Activated CD4-positive, alpha-beta T cell treated with anti-CD3 and anti-CD28 coated beads, Interleukin-2, amount 50 U/mL, for 24 hours (primary cell): ENCODE measurements around the gene PIP4K2C.
"Not testable (repeated sequence)": the region's sequence is repeated elsewhere in the genome, so short reads cannot be mapped to it uniquely, and the experiment has no call there.

ENCODE experiments used
- DNase-seq, 2 donors: peaks; one replicate each; pipeline ENCODE4 v3.0.0-alpha.2; 2020; ENCODE audit warnings: low read depth in 1 of 2, low spot score in 1 of 2

The PIP4K2C gene

GRCh38 chr12:57584050-57584449 lies 6.9 kb upstream of the PIP4K2C start:
- DNase-seq = no peak

- DNase-seq = no peak
Observed at GRCh38 chr12:57584690-57585089, 6.3 kb upstream of the PIP4K2C start.

DNA sequence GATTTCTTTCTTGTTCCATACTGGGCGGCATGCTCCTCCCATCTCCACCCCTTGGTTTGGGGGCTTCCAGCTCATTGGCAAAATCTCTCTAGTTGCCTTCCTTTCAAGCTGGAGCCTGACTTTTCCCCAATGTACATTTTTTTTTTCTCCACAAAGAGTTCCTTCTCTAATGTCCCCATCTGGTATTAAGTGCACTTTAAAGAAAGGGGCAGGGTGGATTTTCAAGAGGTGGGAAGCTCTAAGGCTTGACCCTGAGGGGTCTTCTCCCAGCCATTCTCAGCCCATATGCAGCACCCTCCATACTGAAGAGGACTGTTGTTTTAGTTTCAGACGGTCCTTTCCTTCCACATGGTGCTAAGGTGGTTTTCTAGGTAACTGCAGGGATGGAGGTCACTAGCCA lies 5.8 kb upstream of the PIP4K2C start:
- DNase-seq = no peak

DNA sequence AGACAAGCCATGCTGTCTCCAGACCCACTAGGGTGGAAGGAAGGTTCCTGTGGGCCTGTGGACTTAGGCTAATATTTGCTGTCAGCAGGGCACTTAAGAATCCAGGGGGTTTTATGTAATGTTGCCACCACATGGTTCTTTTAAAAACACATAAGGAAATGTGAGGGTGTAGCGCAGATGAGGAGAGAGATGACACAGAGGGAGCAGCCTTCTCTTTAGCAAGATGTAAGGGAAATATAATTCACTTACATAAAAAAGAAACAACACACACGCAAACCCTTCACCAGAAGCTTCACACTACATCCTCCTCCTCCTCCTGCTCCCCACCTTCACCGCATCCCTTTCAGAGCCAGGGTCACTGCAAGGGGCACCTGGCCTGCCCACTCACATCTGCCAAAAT lies 4.9 kb upstream of the PIP4K2C start:
- no peak for DNase-seq

- DNase-seq = no peak
Observed at GRCh38 chr12:57586832-57587429, 4.1 kb upstream of the PIP4K2C start.

DNA sequence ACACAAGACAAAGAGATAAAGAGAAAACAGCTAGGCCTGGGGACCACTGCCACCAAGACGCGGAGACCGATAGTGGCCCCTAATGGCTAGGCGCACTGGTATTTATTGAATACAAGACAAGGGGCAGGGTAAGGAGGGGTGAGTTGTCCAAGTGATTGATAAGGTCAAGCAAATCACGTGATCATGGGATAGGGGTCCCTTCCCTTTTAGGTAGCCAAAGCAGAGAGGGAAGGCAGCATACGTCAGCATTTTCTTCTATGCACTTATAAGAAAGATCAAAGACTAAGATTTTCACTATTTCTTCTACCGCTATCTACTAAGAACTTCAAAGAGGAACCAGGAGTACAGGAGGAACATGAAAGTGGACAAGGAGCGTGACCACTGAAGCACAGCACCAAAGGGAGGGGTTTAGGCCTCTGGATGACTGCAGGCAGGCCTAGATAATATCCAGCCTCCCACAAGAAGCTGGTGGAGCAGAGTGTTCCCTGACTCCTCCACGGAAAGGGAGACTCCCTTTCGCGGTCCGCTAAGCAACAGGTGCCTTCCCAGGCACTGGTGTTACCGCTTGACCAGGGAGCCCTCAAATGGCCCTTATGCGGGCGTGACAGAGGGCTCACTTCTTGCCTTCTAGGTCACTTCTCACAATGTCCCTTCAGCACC lies 1.9 kb upstream of the PIP4K2C start:
- not testable (repeated sequence) for DNase-seq

DNA sequence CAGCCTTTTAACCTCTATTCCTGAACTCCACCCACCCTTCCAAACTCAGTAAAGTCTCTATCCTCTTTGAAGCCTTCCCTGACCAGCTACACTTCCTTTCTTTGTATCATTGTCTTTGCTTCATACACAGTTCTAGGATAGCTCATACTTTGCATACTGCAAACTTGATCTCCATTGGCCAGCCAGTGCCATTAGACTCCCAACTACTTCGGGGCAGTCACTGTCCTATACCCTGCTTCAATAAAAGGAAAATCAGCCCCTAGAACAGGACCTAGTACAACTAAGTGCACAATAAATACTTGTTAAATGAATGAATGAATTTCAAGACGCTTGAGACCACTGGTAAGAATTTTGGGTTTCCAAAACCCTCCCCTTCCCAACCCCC lies 521 bp upstream of the PIP4K2C start:
- DNase-seq = no peak

DNA sequence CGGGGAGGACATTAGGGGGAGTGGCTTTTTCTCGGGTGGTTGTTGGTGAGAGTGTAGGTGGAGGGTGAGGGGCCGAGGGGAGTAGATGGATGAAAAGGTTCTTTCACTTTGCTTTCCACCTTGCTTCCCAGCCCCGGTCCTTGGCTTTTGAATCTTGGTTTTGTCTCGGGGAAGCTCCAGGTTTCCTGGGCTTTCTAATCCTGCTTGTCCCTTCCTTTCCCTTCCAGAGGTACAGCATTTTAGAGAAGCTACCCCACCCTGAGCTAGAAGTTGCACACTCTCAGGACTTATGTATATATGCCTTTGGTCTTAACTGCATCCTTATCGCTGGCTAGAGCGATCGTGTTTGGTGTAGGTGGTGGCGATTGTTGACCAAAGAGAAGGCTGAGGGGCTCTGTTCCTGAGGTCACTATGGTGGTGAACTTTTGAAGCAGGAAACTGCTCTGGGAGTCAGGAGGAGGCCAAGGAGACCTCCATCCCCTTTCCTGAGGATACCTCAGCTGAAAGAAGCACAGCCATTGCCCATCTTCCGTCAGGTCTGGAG lies 862 bp downstream of the PIP4K2C start:
- no peak for DNase-seq

GRCh38 chr12:57592551-57593165 lies 1.7 kb downstream of the PIP4K2C start:
- DNase-seq = no peak

DNA sequence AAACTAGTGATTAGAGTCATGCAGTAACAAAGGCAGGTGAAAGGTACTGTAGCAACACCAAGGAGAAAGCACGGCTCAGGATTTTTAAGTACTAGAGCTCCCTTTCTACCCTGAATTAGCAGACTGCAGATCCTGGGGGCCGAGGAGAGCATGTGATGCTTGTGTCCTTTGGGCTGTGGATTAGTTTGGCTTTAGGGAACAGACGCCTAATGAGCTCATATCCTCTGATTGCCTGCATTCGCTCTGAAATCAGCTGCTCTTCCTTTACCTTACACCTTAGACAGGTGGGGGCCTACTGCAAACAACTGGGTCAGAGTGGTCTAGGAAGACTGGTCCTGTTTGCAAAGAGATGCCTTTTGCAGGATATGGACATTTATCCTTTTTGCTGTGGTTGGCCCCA lies 2.2 kb downstream of the PIP4K2C start:
- no peak for DNase-seq

DNA sequence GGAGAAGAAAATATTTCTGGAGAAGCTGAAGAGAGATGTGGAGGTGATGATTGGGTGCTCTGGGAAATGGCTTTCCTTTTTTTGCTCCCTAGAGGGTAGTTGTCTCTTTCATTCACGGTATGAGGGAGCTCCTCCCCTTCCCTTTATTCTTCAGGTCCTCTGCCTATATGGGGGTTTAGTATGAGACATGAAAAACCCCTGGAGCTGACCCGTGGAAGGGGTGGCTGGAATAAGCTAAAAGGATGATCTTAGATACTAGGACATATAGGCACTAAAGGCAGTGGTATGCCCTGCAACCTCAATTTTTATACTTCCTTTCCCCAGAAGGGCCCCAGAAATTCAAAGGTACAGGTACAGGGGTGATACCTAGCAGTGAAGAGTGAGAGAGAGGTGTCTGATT lies 9.4 kb downstream of the PIP4K2C start:
- DNase-seq = no peak

GRCh38 chr12:57602544-57602943 lies 11.6 kb downstream of the PIP4K2C start:
- DNase-seq = no peak

GRCh38 chr12:57603324-57603723 lies 12.3 kb downstream of the PIP4K2C start:
- no peak for DNase-seq

- DNase-seq = no peak
Observed at GRCh38 chr12:57603815-57604453, 12.9 kb downstream of the PIP4K2C start.

DNA sequence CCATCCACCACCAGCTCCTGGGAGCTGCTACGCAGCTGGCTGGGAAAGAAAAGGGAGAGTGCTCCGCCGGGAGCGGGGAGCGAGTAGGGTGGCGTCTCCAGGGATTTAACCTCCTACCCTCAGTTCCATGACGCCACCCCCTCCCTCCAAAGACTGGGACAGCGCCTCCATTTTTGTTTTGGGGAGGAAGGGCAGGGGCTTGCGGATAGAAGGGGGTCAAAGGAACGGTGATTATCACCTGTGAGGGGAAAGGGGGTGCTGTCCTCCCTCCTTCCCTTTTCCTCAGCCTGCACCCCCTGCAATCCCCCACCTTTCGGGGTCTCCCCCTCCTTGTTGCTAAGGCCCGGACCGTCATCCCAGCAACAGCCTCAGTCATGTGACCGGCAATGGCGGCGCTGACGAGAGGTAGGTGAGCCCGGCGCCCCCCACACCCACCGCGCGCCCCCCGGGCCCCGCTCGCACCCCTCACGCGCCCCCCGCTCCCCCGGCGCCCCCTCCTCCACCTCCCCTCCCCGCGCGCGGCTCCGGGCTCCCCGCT lies 13.5 kb downstream of the PIP4K2C start, which contains the start of gene DTX3:
DTX3 (plus strand) TSS at position 371 of the 538 bp plus-strand sequence. CDS start 1,694 bp downstream, outside the sequence.
- no peak for DNase-seq

GRCh38 chr12:57604992-57605810 lies 14.2 kb downstream of the PIP4K2C start:
- no peak for DNase-seq

DNA sequence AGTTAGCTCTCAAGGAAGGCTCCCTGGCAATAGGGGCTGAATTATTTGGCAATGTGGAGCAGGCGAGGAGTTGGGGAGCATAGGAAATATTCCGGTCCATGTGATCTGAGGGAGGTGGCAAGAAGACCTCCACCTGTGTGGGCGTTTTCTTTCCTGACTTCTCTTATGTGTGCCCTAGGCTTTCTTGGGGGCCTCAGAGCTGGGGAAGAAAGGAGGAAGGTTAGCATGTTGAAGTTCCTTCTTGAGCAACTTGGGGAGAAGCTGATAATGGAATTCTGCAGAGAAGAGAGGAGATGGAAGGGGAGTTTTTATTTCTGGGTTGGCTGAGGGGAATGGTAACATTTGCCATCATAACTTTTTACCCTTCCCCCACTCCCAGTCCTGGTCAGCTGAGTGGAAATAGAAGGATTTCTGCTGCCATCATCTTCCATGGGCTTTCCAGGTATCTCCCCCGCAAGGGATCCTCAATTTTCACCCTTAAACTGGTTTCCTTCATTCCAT lies 14.9 kb downstream of the PIP4K2C start:
- no peak for DNase-seq

DNA sequence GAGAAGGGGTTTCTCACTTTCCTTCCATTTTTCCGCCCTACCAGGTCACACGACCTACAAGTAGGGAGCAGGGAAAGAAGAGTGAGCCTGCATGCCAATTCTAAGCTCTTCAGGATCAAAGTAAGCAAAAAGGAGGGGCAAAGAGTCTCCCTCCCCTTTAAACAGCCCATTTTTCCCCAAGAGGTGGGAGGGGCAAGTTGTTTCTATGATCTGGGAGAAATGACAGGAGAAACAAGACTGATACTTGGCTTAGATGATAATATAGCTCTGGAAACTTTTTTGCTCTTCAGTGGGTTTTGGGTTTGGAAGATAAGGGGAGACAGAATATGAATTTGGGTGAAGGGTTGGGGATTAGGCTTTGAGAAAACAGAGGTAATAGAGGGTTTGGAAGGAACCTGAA lies 15.4 kb downstream of the PIP4K2C start:
- DNase-seq = no peak

- no peak for DNase-seq
Observed at GRCh38 chr12:57606821-57607220, 15.8 kb downstream of the PIP4K2C start.

DNA sequence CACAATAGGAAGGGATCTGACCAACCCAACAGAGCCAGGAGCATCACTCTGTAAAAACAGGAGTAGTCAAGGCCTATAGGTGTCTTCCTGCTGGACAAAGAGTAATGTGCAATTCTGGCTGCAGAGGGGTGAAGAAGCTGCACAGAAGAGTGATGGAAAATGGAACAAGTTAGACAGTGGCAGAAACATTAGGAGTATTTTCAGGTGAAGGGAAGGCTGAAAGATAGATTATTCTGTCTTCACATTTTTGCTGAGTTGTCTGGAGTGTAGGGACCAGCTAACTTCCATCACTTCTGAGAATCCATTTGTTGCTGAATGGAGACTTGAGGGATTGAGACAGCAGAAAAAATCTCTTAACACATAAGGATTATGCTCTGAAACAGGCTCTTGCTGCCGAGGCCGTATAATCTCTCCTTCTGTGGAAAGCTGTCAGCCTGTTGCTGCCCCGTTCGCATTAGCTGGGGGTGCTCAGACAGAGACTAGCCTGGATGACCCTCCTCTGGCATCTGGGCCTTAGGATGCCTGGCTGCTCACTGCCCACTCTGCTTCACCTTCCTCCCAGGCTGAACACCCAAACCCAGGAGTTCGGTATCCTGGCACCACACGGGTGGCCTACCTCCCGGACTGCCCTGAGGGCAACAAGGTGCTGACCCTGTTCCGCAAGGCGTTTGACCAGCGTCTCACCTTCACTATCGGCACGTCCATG lies 17.1 kb downstream of the PIP4K2C start:
- no peak for DNase-seq
